Neuronal stem cell (in vitro differentiated cells): ENCODE results near the gene PTGIS.

ENCODE experiments used
- DNase-seq: peaks from one replicate; pipeline ENCODE4 v3.0.0-alpha.2; 2013; ENCODE audit warnings: low spot score
- H2AFZ ChIP-seq: one replicate; pipeline ENCODE4 v1.6.1; 2013; ENCODE audit warnings: mild to moderate bottlenecking, low read length, inconsistent platforms
- H2AK5ac ChIP-seq: 2 replicates; pipeline ENCODE4 v1.6.1; 2013; ENCODE audit warnings: low read depth, mild to moderate bottlenecking, inconsistent platforms, low read length, moderate library complexity, mixed read lengths
- H2BK120ac ChIP-seq: 2 replicates; pipeline ENCODE4 v1.6.1; 2013; ENCODE audit warnings: low read depth, mild to moderate bottlenecking, inconsistent platforms, low read length, moderate library complexity, mixed read lengths
- H2BK12ac ChIP-seq: one replicate; pipeline ENCODE4 v1.6.1; 2013; ENCODE audit warnings: low read length, inconsistent platforms
- H2BK15ac ChIP-seq: 2 replicates; pipeline ENCODE4 v1.6.1; 2013; ENCODE audit warnings: mild to moderate bottlenecking, low read length, inconsistent platforms, mixed read lengths
- H2BK5ac ChIP-seq: one replicate; pipeline ENCODE4 v1.6.1; 2013; ENCODE audit warnings: inconsistent platforms, mild to moderate bottlenecking, low read length, moderate library complexity
- H3K14ac ChIP-seq: one replicate; pipeline ENCODE4 v1.6.1; 2013; ENCODE audit warnings: low read length, inconsistent platforms
- H3K18ac ChIP-seq: 2 replicates; pipeline ENCODE4 v1.6.1; 2013; ENCODE audit warnings: low read length, inconsistent platforms
- H3K23ac ChIP-seq: 2 replicates; pipeline ENCODE4 v1.6.1; 2013; ENCODE audit warnings: low read depth, mild to moderate bottlenecking, mixed read lengths, low read length, inconsistent platforms; ENCODE audit not compliant: poor library complexity
- H3K27ac ChIP-seq: replicated peaks from 3 replicates; pipeline ENCODE4 v1.5.1; 2013; ENCODE audit warnings: low read length, inconsistent platforms
- H3K27me3 ChIP-seq, 3 experiments: 2 replicates each; pipeline ENCODE4 v1.6.1; 2013; ENCODE audit warnings: low read length in 3 of 3, mild to moderate bottlenecking in 2 of 3, inconsistent platforms in 1 of 3, low read depth in 1 of 3, mixed read lengths in 1 of 3, moderate library complexity in 1 of 3; ENCODE audit not compliant: control insufficient read depth in 3 of 3, insufficient read depth in 3 of 3
- H3K36me3 ChIP-seq, 2 donors: replicated peaks in 1 of 2; 2 replicates each; pipeline ENCODE4 v1.6.1; 2013; ENCODE audit warnings: low read length in 2 of 2; ENCODE audit not compliant: control insufficient read depth in 2 of 2, insufficient read depth in 2 of 2
- H3K4ac ChIP-seq: 2 replicates; pipeline ENCODE4 v1.6.1; 2013; ENCODE audit warnings: inconsistent platforms, mild to moderate bottlenecking, low read length, moderate library complexity
- H3K4me1 ChIP-seq, 2 donors: 1 replicate in 1 of 2; 2 replicates in 1 of 2; pipeline ENCODE4 v1.6.1; 2013; ENCODE audit warnings: low read length in 2 of 2, low read depth in 1 of 2; ENCODE audit not compliant: control insufficient read depth in 2 of 2, insufficient read depth in 1 of 2
- H3K4me2 ChIP-seq: one replicate; pipeline ENCODE4 v1.6.1; 2013; ENCODE audit warnings: mild to moderate bottlenecking, low read length, inconsistent platforms; ENCODE audit not compliant: insufficient read depth, poor library complexity, severe bottlenecking
- H3K4me3 ChIP-seq, 2 donors: 2 replicates each; pipeline ENCODE4 v1.5.1; 2013; ENCODE audit warnings: low read length in 2 of 2, mild to moderate bottlenecking in 2 of 2, inconsistent platforms in 1 of 2, moderate library complexity in 1 of 2
- H3K79me1 ChIP-seq: one replicate; pipeline ENCODE4 v1.6.1; 2013; ENCODE audit warnings: low read depth, mild to moderate bottlenecking, inconsistent platforms, low read length, moderate library complexity
- H3K9ac ChIP-seq: one replicate; pipeline ENCODE4 v1.6.1; 2013; ENCODE audit warnings: mild to moderate bottlenecking, low read depth, low read length, inconsistent platforms; ENCODE audit not compliant: poor library complexity
- H3K9me3 ChIP-seq, 2 donors: replicated peaks in 1 of 2; 2 replicates each; pipeline versions ENCODE3 to v1.6.1; 2013; ENCODE audit warnings: low read length in 2 of 2, mild to moderate bottlenecking in 2 of 2, inconsistent platforms in 1 of 2, low read depth in 1 of 2, mixed read lengths in 1 of 2, moderate library complexity in 1 of 2; ENCODE audit not compliant: control insufficient read depth in 2 of 2, insufficient read depth in 1 of 2
- H4K8ac ChIP-seq: one replicate; pipeline ENCODE4 v1.6.1; 2013; ENCODE audit warnings: low read depth, mild to moderate bottlenecking, inconsistent platforms, low read length, moderate library complexity
- H4K91ac ChIP-seq: one replicate; pipeline ENCODE4 v1.6.1; 2013; ENCODE audit warnings: low read length, low read depth, mild to moderate bottlenecking, inconsistent platforms; ENCODE audit not compliant: poor library complexity
- WGBS, 2 donors: extraction: QIAGEN DNeasy Blood & Tissue Kit; methylation state at CpG; one replicate each; pipeline ENCODE4 v1.1.7; 2013; ENCODE audit warnings: missing lambda C conversion rate in 2 of 2, mixed read lengths in 1 of 2; ENCODE audit not compliant: insufficient read length in 2 of 2, insufficient replicate concordance in 1 of 2; ENCODE audit errors: extremely low coverage in 2 of 2; 5-methylcytosine and 5-hydroxymethylcytosine counted together

PTGIS gene

DNA sequence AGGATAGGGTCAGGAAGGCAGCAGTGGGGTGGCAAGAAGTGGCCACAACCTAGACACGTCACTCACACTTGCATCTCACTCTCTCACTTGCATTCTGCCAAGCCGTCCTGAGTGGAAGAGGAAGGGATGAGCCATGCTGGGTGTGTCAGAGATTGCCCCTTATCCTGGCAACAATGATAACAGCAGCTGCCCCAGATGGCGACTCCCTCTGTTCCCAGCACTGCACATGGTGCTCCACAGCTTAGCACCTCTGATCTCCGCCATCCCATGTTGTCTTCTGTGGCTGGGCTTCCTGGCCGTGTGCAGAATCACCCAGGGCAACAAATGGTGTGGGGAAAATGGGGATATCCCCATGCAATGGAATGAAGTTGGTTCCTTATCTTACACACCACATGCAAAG, 96.5 kb downstream of the PTGIS start:
- no peaks in the 10 kb centered on the region for H3K79me1 ChIP-seq
- no peak overlapping the region for H2AK5ac ChIP-seq
- no peaks in the 10 kb centered on the region for H3K4me1 ChIP-seq
- no peak overlapping the region for H2BK5ac ChIP-seq
- no peak overlapping the region for H2BK120ac ChIP-seq
- no peak for DNase-seq
- H2AFZ ChIP-seq = no peak overlapping the region
- WGBS, 2 donors = no CpG with 5 or more reads among the region's 5 CpGs
- no peaks in the 10 kb centered on the region for H3K36me3 ChIP-seq
- H3K18ac ChIP-seq = no peak overlapping the region
- H3K9ac ChIP-seq = no peak overlapping the region
- H3K4ac ChIP-seq = no peak overlapping the region
- no peaks in the 10 kb centered on the region for H3K9me3 ChIP-seq
- no peak overlapping the region for H2BK15ac ChIP-seq
- no peaks in the 10 kb centered on the region for H3K27me3 ChIP-seq
- no peak overlapping the region for H4K8ac ChIP-seq
- H3K4me3 ChIP-seq = no peak overlapping the region
- H2BK12ac ChIP-seq = peak overlapping the region; percentile 36
- no peak overlapping the region for H3K27ac ChIP-seq
- H3K23ac ChIP-seq = no peak overlapping the region
- no peak overlapping the region for H3K14ac ChIP-seq
- H4K91ac ChIP-seq = no peak overlapping the region
- no peak overlapping the region for H3K4me2 ChIP-seq

DNA sequence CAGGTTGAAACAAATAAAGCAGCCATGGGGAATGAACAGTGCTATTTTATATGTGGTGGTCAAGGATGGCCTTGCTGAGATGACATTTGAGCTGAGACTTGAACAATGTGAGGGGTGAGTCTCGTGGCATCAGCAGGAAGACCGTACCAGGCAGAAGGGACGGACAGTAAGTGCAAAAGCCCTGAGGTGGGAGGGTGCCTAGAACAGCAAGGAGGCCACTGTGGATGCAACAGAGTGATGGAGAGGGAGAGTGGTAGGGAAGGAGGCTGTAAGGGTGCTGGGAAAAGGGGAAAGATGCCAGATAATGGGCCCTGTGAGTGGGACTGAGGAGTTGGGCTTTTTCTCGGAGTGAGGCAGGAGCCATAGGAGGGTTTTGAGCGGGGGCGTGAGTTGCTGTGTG, 97.0 kb downstream of the PTGIS start:
- H3K9me3 ChIP-seq = no peaks in the 10 kb centered on the region

DNA sequence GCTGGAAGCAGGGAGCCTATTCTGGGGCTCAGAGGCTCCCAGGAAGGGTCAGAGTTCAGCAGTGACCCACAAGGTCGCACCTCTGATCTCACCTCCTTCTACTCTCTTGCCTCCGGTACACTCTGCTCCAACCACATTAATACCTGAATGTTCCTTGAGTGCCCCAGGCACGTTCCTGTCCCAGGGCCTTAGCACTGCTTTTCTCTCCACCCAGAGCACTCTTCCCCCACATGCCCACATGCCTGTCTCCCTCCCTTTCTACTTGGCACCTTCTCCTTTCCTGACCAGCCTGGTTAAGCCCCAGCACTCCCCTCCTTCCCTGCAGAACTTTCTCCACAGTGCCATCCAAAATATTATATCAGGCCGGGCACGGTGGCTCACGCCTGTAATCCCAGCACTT, 98.9 kb downstream of the PTGIS start:
- no peaks in the 10 kb centered on the region for H3K36me3 ChIP-seq
- H2BK5ac ChIP-seq = no peak overlapping the region
- no peaks in the 10 kb centered on the region for H3K79me1 ChIP-seq
- no peak overlapping the region for H2AK5ac ChIP-seq
- H3K18ac ChIP-seq = no peak overlapping the region
- no peak for DNase-seq
- no peak overlapping the region for H2BK12ac ChIP-seq
- no peak overlapping the region for H2BK120ac ChIP-seq
- no peak overlapping the region for H3K9ac ChIP-seq
- H4K8ac ChIP-seq = no peak overlapping the region
- H3K4me3 ChIP-seq = no peak overlapping the region
- no peak overlapping the region for H4K91ac ChIP-seq
- no peak overlapping the region for H3K4ac ChIP-seq
- no peaks in the 10 kb centered on the region for H3K9me3 ChIP-seq
- no peak overlapping the region for H3K4me2 ChIP-seq
- WGBS, 2 donors = no CpG with 5 or more reads among the region's 6 CpGs
- no peak overlapping the region for H3K23ac ChIP-seq
- H3K14ac ChIP-seq = no peak overlapping the region
- no peak overlapping the region for H2AFZ ChIP-seq
- no peak overlapping the region for H3K27ac ChIP-seq
- H2BK15ac ChIP-seq = no peak overlapping the region
- H3K27me3 ChIP-seq = no peaks in the 10 kb centered on the region
- H3K4me1 ChIP-seq = no peaks in the 10 kb centered on the region

More for the DNA sequence above, 97.0 kb downstream of the PTGIS start:
- WGBS, 2 donors = no CpG with 5 or more reads among the region's 6 CpGs
- Histone ChIP-seq H3K27me3 (no peaks in the 10 kb centered on the region), H2BK15ac (no peak overlapping the region), H3K9ac (no peak overlapping the region), H2BK120ac (no peak overlapping the region), H2BK5ac (no peak overlapping the region), H3K4me2 (no peak overlapping the region), H3K4ac (no peak overlapping the region), H2AFZ (no peak overlapping the region), H2AK5ac (no peak overlapping the region), H3K4me1 (no peaks in the 10 kb centered on the region), H3K4me3 (no peak overlapping the region), H4K91ac (peak overlapping the region; percentile 35), H3K23ac (no peak overlapping the region), H3K27ac (no peak overlapping the region), H3K14ac (no peak overlapping the region), H4K8ac (no peak overlapping the region), H3K79me1 (no peaks in the 10 kb centered on the region), H3K18ac (no peak overlapping the region), H2BK12ac (peak overlapping the region; percentile 36), H3K36me3 (no peaks in the 10 kb centered on the region)
- no peak for DNase-seq

- Histone ChIP-seq H2BK120ac (no peak overlapping the region), H4K91ac (no peak overlapping the region), H2BK12ac (no peak overlapping the region), H3K18ac (no peak overlapping the region), H3K9ac (no peak overlapping the region), H2AFZ (no peak overlapping the region), H3K36me3 (no peaks in the 10 kb centered on the region), H3K79me1 (no peaks in the 10 kb centered on the region), H3K4me3 (no peak overlapping the region), H3K27ac (no peak overlapping the region), H3K9me3 (no peaks in the 10 kb centered on the region), H4K8ac (no peak overlapping the region), H3K14ac (no peak overlapping the region), H3K27me3 (no peaks in the 10 kb centered on the region), H3K23ac (no peak overlapping the region), H2AK5ac (no peak overlapping the region), H3K4me1 (no peaks in the 10 kb centered on the region), H3K4ac (no peak overlapping the region), H3K4me2 (no peak overlapping the region), H2BK15ac (no peak overlapping the region), H2BK5ac (no peak overlapping the region)
- WGBS, 2 donors = no CpG with 5 or more reads among the region's 7 CpGs
- DNase-seq = no peak
These were observed 99.5 kb downstream of the PTGIS start for GRCh38 chr20:49468412-49468811.
